Trophoblast cell (in vitro differentiated cells and primary cell): ENCODE results near the gene RET.
"Not testable (repeated sequence)": the region's sequence is repeated elsewhere in the genome, so short reads cannot be mapped to it uniquely, and the experiment has no call there.

Experiments used
- DNase-seq, 2 donors: peaks; one replicate each; pipeline ENCODE4 v3.0.0-alpha.2; 2016
- H2AFZ ChIP-seq: 2 replicates; pipeline ENCODE4 v1.6.1; 2013; ENCODE audit warnings: low read length, moderate library complexity, mild to moderate bottlenecking; ENCODE audit not compliant: insufficient read depth, poor library complexity
- H2AK5ac ChIP-seq: 2 replicates; pipeline ENCODE4 v1.6.1; 2013; ENCODE audit warnings: mild to moderate bottlenecking, low read length
- H2BK120ac ChIP-seq: 2 replicates; pipeline ENCODE4 v1.6.1; 2013; ENCODE audit warnings: low read length, mild to moderate bottlenecking, moderate library complexity; ENCODE audit not compliant: insufficient read depth, poor library complexity
- H2BK12ac ChIP-seq: 2 replicates; pipeline ENCODE4 v1.6.1; 2013; ENCODE audit warnings: mild to moderate bottlenecking, low read length, moderate library complexity
- H2BK5ac ChIP-seq: 2 replicates; pipeline ENCODE4 v1.6.1; 2013; ENCODE audit warnings: low read length, low read depth, moderate library complexity, mild to moderate bottlenecking; ENCODE audit not compliant: poor library complexity
- H3K14ac ChIP-seq: 2 replicates; pipeline ENCODE4 v1.6.1; 2013; ENCODE audit warnings: mild to moderate bottlenecking, low read length
- H3K18ac ChIP-seq: 2 replicates; pipeline ENCODE4 v1.6.1; 2013; ENCODE audit warnings: mild to moderate bottlenecking, low read length
- H3K23ac ChIP-seq: 2 replicates; pipeline ENCODE4 v1.6.1; 2013; ENCODE audit warnings: low read length
- H3K27ac ChIP-seq: 2 replicates; pipeline ENCODE4 v1.5.1; 2013; ENCODE audit warnings: low read depth, mild to moderate bottlenecking, inconsistent platforms, low read length, moderate library complexity
- H3K27me3 ChIP-seq: 2 replicates; pipeline ENCODE4 v1.6.1; 2013; ENCODE audit warnings: inconsistent platforms, mild to moderate bottlenecking, low read length, moderate library complexity; ENCODE audit not compliant: insufficient read depth
- H3K36me3 ChIP-seq, 2 experiments: 1 replicate in 1 of 2; 2 replicates in 1 of 2; pipeline ENCODE4 v1.6.1; 2013; ENCODE audit warnings: low read length in 2 of 2, mild to moderate bottlenecking in 2 of 2, moderate library complexity in 1 of 2; ENCODE audit not compliant: insufficient read depth in 2 of 2, control insufficient read depth in 1 of 2
- H3K4ac ChIP-seq: 2 replicates; pipeline ENCODE4 v1.6.1; 2013; ENCODE audit warnings: low read depth, mild to moderate bottlenecking, low read length, moderate library complexity
- H3K4me1 ChIP-seq, 2 experiments: 1 replicate in 1 of 2; 2 replicates in 1 of 2; pipeline ENCODE4 v1.6.1; 2013; ENCODE audit warnings: low read length in 2 of 2, mild to moderate bottlenecking in 2 of 2, moderate library complexity in 1 of 2; ENCODE audit not compliant: insufficient read depth in 2 of 2, control insufficient read depth in 1 of 2
- H3K4me2 ChIP-seq: 2 replicates; pipeline ENCODE4 v1.6.1; 2013; ENCODE audit warnings: inconsistent platforms, mild to moderate bottlenecking, low read length, moderate library complexity
- H3K4me3 ChIP-seq: 2 replicates; pipeline ENCODE4 v1.5.1; 2013; ENCODE audit warnings: mild to moderate bottlenecking, low read depth, low read length, inconsistent platforms
- H3K79me1 ChIP-seq: one replicate; pipeline ENCODE4 v1.6.1; 2013; ENCODE audit warnings: low read length
- H3K79me2 ChIP-seq: 2 replicates; pipeline ENCODE4 v1.6.1; 2013; ENCODE audit warnings: low read length, mild to moderate bottlenecking; ENCODE audit not compliant: control insufficient read depth, insufficient read depth, poor library complexity
- H3K9ac ChIP-seq: 2 replicates; pipeline ENCODE4 v1.6.1; 2013; ENCODE audit warnings: mild to moderate bottlenecking, low read length
- H3K9me3 ChIP-seq: 2 replicates; pipeline ENCODE4 v1.6.1; 2013; ENCODE audit warnings: low read depth, mild to moderate bottlenecking, control low read depth, inconsistent platforms, low read length; ENCODE audit not compliant: insufficient read depth
- H4K12ac ChIP-seq: 2 replicates; pipeline ENCODE4 v1.6.1; 2013; ENCODE audit warnings: low read depth, mild to moderate bottlenecking, low read length, moderate library complexity
- H4K8ac ChIP-seq: 2 replicates; pipeline ENCODE4 v1.6.1; 2013; ENCODE audit warnings: low read depth, mild to moderate bottlenecking, low read length, moderate library complexity
- H4K91ac ChIP-seq: one replicate; pipeline ENCODE4 v1.6.1; 2013; ENCODE audit warnings: low read depth, mild to moderate bottlenecking, low read length, moderate library complexity
- WGBS: extraction: QIAGEN DNeasy Blood & Tissue Kit; methylation state at CpG from one replicate; pipeline ENCODE4 v1.1.7; 2013; ENCODE audit warnings: missing lambda C conversion rate; ENCODE audit not compliant: insufficient read length, insufficient coverage; ENCODE audit errors: extremely low coverage; 5-methylcytosine and 5-hydroxymethylcytosine counted together

Gene RET

DNA sequence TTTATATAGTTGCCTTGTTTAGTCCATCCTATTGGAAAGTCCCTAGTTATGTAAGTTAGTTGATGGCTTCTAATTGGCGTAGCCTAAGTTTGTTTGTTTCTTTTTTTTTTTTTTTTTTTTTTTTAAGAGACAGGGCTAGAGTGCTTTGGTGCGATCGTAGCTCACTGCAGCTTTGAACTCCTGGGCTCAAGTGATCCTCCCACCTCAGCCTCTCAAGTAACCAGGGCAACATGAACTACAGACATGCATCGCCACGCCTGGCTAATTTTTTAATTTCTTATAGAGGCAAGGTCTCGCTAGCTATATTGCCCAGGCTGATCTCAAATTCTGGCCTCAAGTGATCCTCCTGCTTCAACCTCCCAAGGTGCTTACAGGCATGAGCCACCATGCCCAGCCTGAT, 68.4 kb downstream of the RET start:
- H3K14ac ChIP-seq = no peak overlapping the region
- H3K27me3 ChIP-seq = no peaks in the 10 kb centered on the region
- H3K4ac ChIP-seq = no peak overlapping the region
- no peaks in the 10 kb centered on the region for H3K4me1 ChIP-seq
- no peak for DNase-seq
- H3K9me3 ChIP-seq = no peaks in the 10 kb centered on the region
- no peak overlapping the region for H3K4me3 ChIP-seq
- H3K9ac ChIP-seq = no peak overlapping the region
- H2AFZ ChIP-seq = no peak overlapping the region
- H2BK12ac ChIP-seq = no peak overlapping the region
- no peak overlapping the region for H3K27ac ChIP-seq
- H3K36me3 ChIP-seq = no peaks in the 10 kb centered on the region
- no peak overlapping the region for H4K91ac ChIP-seq
- no peak overlapping the region for H2BK120ac ChIP-seq
- no peak overlapping the region for H2BK5ac ChIP-seq
- no peak overlapping the region for H4K12ac ChIP-seq
- H3K18ac ChIP-seq = no peak overlapping the region
- no peak overlapping the region for H4K8ac ChIP-seq
- H3K4me2 ChIP-seq = no peak overlapping the region
- H3K23ac ChIP-seq = no peak overlapping the region
- no peak overlapping the region for H2AK5ac ChIP-seq
- no peaks in the 10 kb centered on the region for H3K79me2 ChIP-seq
- H3K79me1 ChIP-seq = no peaks in the 10 kb centered on the region
- WGBS = no CpG with 5 or more reads among the region's 6 CpGs

DNA sequence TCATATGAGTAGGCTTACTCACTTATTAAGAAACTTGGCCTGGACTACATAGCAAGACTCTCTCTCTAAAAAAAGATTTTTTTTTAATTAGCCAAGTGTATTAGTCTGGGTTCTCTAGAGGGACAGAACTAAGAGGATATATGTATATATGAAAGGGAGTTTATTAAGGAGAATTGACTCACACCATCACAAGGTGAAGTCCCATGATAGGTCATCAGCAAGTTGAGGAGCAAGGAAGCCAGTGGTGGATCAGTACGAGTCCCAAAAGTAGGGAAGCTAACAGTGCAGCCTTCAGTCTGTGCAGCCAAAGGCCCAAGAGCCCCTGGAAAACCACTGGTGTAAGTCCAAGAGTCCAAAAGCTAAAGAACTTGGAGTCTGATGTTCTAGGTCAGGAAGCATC, 69.1 kb downstream of the RET start:
- not testable (repeated sequence) for H3K9me3 ChIP-seq, H2BK5ac ChIP-seq, H3K9ac ChIP-seq, H3K36me3 ChIP-seq, H3K18ac ChIP-seq, H3K23ac ChIP-seq, H3K14ac ChIP-seq, H4K8ac ChIP-seq, H2BK120ac ChIP-seq, H3K4me1 ChIP-seq, H2AK5ac ChIP-seq, H2AFZ ChIP-seq, H4K91ac ChIP-seq, H3K4me3 ChIP-seq, H3K4me2 ChIP-seq, H3K79me2 ChIP-seq, H3K27ac ChIP-seq, H4K12ac ChIP-seq, H3K79me1 ChIP-seq, H3K4ac ChIP-seq, DNase-seq, H3K27me3 ChIP-seq, H2BK12ac ChIP-seq
- no CpG with 5 or more reads among the region's 1 CpG for WGBS

DNA sequence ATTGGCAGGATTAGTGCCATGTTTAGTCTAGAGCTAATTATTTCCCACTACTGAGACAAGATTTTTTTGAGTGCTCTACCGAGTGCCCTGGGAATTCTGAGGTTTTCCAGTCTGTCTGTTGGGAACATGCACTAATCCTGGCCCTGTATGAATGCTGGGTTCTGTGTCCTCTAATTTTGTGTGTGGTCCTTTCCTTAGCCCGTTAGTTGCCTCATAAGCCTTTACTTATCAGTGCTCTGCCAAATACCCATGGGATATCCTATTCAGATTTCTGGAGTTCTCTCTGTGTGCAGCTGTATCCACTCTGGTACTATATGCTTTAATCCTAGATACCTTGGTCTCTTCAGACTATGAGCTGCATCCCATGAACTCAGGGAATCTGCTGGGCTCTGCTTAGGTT, 74.5 kb downstream of the RET start:
- Histone ChIP-seq H4K91ac (no peak overlapping the region), H3K27ac (no peak overlapping the region), H3K36me3 (no peaks in the 10 kb centered on the region), H3K27me3 (no peaks in the 10 kb centered on the region), H3K23ac (peak overlapping the region; percentile 61), H3K4me3 (no peak overlapping the region), H3K18ac (no peak overlapping the region), H3K9ac (no peak overlapping the region), H3K4me1 (no peaks in the 10 kb centered on the region), H3K79me2 (no peaks in the 10 kb centered on the region), H3K4ac (peak overlapping the region; percentile 36), H2AFZ (no peak overlapping the region), H2BK5ac (no peak overlapping the region), H3K9me3 (no peaks in the 10 kb centered on the region), H4K12ac (no peak overlapping the region), H3K4me2 (no peak overlapping the region), H3K79me1 (no peaks in the 10 kb centered on the region), H2AK5ac (no peak overlapping the region), H3K14ac (no peak overlapping the region), H2BK12ac (no peak overlapping the region), H2BK120ac (no peak overlapping the region), H4K8ac (no peak overlapping the region)
- no peak for DNase-seq
- no CpG with 5 or more reads among the region's 2 CpGs for WGBS

DNA sequence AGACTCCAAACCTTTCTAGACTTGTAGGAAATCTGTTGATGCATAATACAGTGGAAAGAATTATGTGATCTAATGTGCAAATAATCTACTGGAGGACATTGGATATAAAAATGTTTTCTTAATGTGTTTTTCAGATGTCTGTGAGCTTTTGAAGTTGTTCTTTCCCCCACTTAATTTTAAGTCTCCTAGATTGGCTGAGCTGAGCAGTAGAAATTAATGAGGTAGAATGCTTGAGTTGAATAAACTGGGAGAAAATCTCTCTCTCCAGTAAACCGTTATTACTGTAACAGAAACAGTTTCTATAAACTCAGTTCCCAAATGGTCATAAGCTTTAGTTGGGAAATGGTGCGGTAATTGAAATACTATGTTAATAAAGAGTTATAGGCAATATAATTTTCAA, 77.0 kb downstream of the RET start:
- Histone ChIP-seq H3K27ac (no peak overlapping the region), H2AFZ (no peak overlapping the region), H2BK5ac (no peak overlapping the region), H3K79me2 (no peaks in the 10 kb centered on the region), H3K4ac (no peak overlapping the region), H2BK12ac (no peak overlapping the region), H2AK5ac (no peak overlapping the region), H2BK120ac (no peak overlapping the region), H3K14ac (no peak overlapping the region), H3K9ac (no peak overlapping the region), H3K4me2 (no peak overlapping the region), H3K36me3 (no peaks in the 10 kb centered on the region), H3K79me1 (no peaks in the 10 kb centered on the region), H4K8ac (no peak overlapping the region), H3K9me3 (no peaks in the 10 kb centered on the region), H3K18ac (no peak overlapping the region), H3K23ac (no peak overlapping the region), H4K91ac (no peak overlapping the region), H3K4me1 (no peaks in the 10 kb centered on the region), H3K4me3 (no peak overlapping the region), H4K12ac (no peak overlapping the region), H3K27me3 (no peaks in the 10 kb centered on the region)
- no peak for DNase-seq
- WGBS = no CpG with 5 or more reads among the region's 2 CpGs
